ENCODE measurements around the gene NKRF. TPM values are rescaled to one million over a fixed set of nuclear protein-coding genes. Genes with fewer than 3 reads are reported as not detected.
"Not testable (repeated sequence)": the region's sequence is repeated elsewhere in the genome, so short reads cannot be mapped to it uniquely, and the experiment has no call there.

The NKRF gene
- total and polyA plus RNA-seq, 12 donors: 2.8 to 6.9 (median 4.6) TPM

DNA sequence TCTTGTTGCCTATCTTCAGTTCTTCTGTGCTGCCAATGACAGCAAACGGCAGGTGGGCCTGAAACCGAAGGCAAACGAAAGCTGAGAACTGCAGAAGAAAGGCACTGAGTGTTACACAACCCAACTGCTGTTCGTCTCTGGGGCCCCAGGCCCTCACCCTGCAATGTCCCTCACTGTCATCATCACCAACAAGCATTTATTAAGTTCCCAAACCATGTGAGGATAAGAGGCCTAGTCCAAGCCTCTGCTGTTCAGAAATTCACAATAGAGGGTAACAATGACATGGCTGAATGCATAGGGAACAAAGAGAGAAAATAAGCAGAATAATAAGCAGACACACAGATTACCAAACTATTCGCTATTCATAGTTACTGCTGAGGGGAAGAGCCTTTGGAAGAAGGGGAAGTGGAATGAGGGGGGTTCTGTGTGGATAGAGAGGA is 34.5 kb upstream of the NKRF start:
- Histone ChIP-seq H3K4me3 (no peak overlapping the region), H3K4me1 (no peaks in the 10 kb centered on the region), H3K9me3 (no peaks in the 10 kb centered on the region), H3K27me3 (no peaks in the 10 kb centered on the region), H3K27ac (peak overlapping the region in 1 of 10 donors; percentile 8), H3K36me3 (peaks cover 0 to 49% (median 0%) of the 10 kb centered on the region in 9 donors)
- ATAC-seq: no peak
- TF ChIP-seq, protein P1, sequence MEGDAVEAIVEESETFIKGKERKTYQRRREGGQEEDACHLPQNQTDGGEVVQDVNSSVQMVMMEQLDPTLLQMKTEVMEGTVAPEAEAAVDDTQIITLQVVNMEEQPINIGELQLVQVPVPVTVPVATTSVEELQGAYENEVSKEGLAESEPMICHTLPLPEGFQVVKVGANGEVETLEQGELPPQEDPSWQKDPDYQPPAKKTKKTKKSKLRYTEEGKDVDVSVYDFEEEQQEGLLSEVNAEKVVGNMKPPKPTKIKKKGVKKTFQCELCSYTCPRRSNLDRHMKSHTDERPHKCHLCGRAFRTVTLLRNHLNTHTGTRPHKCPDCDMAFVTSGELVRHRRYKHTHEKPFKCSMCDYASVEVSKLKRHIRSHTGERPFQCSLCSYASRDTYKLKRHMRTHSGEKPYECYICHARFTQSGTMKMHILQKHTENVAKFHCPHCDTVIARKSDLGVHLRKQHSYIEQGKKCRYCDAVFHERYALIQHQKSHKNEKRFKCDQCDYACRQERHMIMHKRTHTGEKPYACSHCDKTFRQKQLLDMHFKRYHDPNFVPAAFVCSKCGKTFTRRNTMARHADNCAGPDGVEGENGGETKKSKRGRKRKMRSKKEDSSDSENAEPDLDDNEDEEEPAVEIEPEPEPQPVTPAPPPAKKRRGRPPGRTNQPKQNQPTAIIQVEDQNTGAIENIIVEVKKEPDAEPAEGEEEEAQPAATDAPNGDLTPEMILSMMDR (IDR thresholded peaks at IDR 0.05): no peak
- no peak for DNase-seq
- intact Hi-C loops (cut with DNase I): no loop called here
- 88 to 91% methylated on average over 5 of the region's 5 CpGs for whole genome bisulfite sequencing, 2 donors

DNA sequence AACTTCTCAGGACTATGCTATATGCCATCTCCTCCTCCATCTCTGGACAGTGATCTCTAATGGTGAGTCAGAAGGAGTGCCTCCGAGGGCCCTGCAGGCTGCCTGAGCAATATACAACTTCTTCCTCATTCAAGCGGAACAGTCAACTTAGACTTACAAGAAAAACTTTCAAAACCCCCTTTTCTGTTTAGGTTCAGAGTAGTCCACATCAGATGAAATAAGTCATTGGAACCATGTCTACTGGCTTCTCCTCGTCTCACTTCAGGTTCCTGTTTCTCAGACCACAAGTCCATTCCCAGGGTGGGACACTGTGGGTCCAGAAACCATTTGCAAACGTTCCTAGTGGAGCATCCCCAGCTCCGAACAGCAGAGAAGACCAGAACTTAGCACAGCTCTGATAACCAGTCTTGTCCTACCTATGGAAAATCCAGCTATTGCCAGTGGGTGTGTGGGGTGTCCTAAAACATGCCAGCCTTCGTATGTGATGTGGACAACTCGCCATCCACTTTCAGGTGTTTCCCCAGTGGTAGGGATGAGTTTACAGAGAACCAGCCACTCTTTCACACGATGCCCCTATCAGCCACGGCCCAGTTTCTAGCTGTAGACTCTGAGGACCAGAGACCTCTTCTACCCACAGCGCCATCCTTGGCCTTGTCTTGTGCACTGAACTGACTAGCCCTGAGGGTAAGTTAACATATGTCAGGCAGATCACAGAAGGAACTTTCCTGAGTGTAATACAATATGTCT is 32.7 kb upstream of the NKRF start:
- H3K4me3 ChIP-seq: no peak overlapping the region
- H3K36me3 ChIP-seq: peaks cover 0 to 57% (median 0%) of the 10 kb centered on the region in 9 donors
- no peaks in the 10 kb centered on the region for H3K27me3 ChIP-seq
- intact Hi-C loops (cut with DNase I): no loop called here
- TF ChIP-seq, protein P1 (IDR thresholded peaks at IDR 0.05): no peak
- ATAC-seq (no peak), DNase-seq (no peak)
- peaks cover 0 to 3% (median 0%) of the 10 kb centered on the region in 9 donors for H3K4me1 ChIP-seq
- H3K27ac ChIP-seq: no peak overlapping the region
- H3K9me3 ChIP-seq: no peaks in the 10 kb centered on the region
- 88 to 92% methylated on average over 10 of the region's 10 CpGs for whole genome bisulfite sequencing, 2 donors

DNA sequence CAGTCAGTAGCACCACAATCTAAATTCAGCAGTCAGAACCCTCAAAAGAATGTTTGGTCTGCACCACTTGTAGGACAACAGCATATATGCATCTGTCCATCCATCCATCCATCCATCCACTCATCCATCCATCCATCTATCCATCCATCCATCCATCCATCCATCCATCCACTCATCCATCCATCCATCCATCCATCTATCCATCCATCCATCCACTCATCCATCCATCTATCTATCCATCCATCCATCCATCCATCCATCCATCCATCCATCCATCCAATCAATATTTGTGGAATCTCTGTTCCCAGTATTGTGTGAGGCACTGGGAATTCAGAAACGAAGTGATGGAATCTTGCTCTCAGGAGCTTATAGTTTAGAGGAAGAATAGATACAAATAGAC is 31.2 kb upstream of the NKRF start:
- H3K4me3 ChIP-seq; H3K27ac ChIP-seq; H3K27me3 ChIP-seq; H3K4me1 ChIP-seq; ATAC-seq; DNase-seq; intact Hi-C loops (cut with DNase I); H3K9me3 ChIP-seq: not testable (repeated sequence)
- H3K36me3 ChIP-seq: peaks cover 0 to 72% (median 0%) of the 10 kb centered on the region in 9 donors
- WGBS, 2 donors: 77 to 80% methylated on average over 1 of the region's 1 CpG

DNA sequence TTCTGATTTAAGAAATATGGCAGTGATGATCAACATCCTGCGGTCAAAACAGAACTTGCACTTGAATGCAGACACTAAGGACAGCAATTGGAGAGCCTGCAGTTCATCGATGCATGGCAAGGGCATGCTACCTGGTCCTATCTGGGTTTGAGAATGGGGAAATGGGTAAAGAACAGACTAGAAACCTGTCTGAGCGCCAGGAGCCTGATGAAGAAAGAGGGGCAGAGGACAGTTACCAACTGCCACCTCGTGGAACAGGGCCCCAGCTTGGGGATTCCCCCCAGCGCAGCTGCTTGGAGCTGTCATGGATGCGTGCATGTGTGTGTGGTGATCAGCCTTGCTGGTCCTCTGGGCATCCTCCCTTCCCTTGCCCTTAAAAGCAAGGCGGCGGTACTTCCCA is 30.2 kb upstream of the NKRF start:
- Histone ChIP-seq H3K4me1 (peaks cover 0 to 3% (median 0%) of the 10 kb centered on the region in 9 donors), H3K27ac (no peak overlapping the region), H3K27me3 (no peaks in the 10 kb centered on the region), H3K36me3 (peaks cover 0 to 82% (median 0%) of the 10 kb centered on the region in 9 donors), H3K9me3 (no peaks in the 10 kb centered on the region), H3K4me3 (no peak overlapping the region)
- TF ChIP-seq, protein P1 (IDR thresholded peaks at IDR 0.05): no peak
- DNase-seq (no peak), ATAC-seq (no peak)
- 84 to 93% methylated on average over 8 of the region's 8 CpGs for WGBS, 2 donors
- intact Hi-C loops (cut with DNase I): no loop called here

DNA sequence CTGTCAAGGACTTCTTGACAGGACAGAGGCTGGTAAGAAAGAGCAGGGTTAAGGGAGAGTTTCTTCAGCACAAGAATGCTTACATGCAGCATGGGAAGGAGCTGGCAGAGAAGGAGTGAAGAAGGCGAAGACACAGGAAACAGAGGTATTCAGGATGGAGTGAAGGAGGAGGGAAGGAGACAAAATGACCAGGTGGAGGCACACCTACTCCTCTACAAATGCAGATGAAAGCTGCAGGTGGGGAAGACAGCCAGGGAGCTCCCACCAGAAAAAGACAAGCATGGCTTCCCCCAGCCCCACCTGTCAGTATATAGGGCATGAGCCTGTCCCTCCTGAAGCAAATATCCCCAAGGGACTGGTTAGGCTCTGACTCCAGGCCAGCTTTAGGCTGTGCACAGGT is 29.6 kb upstream of the NKRF start:
- H3K4me3 ChIP-seq: no peak overlapping the region
- intact Hi-C loops (cut with DNase I): no loop called here
- TF ChIP-seq, protein P1 (IDR thresholded peaks at IDR 0.05): no peak
- ATAC-seq (no peak), DNase-seq (no peak)
- H3K4me1 ChIP-seq: peaks cover 0 to 3% (median 0%) of the 10 kb centered on the region in 9 donors
- 85 to 100% methylated on average over 1 of the region's 1 CpG for WGBS, 2 donors
- no peak overlapping the region for H3K27ac ChIP-seq
- H3K27me3 ChIP-seq: no peaks in the 10 kb centered on the region
- no peaks in the 10 kb centered on the region for H3K9me3 ChIP-seq
- peaks cover 0 to 82% (median 0%) of the 10 kb centered on the region in 9 donors for H3K36me3 ChIP-seq

All from heart right ventricle (tissue), 16 donors.